GM20000 (cell line): ENCODE measurements around the gene CAPS.

Experiments used
- DNase-seq: peaks from one replicate; pipeline ENCODE4 v3.0.0; 2012; ENCODE audit warnings: low spot score
- CTCF ChIP-seq: IDR thresholded peaks from 2 replicates; pipeline ENCODE4 v1.5.1; 2012; ENCODE audit warnings: mild to moderate bottlenecking, control low read depth; ENCODE audit errors: extremely low read depth, missing control alignments

The CAPS gene

GRCh38 chr19:5916181-5916708, 2.2 kb downstream of the CAPS start:
- DNase-seq = no peak
- TF ChIP-seq CTCF = no peak

GRCh38 chr19:5917431-5918107, 3.5 kb downstream of the CAPS start:
- no peak for TF ChIP-seq CTCF
- no peak for DNase-seq

- TF ChIP-seq CTCF = no peak
- DNase-seq = no peak
Observed at GRCh38 chr19:5918463-5919079, 4.5 kb downstream of the CAPS start.

- no peak for DNase-seq
- TF ChIP-seq CTCF = no peak
Observed at GRCh38 chr19:5921516-5922160, 7.6 kb downstream of the CAPS start.

- TF ChIP-seq CTCF = no peak
- no peak for DNase-seq
Observed at GRCh38 chr19:5922161-5922545, 8.1 kb downstream of the CAPS start.

GRCh38 chr19:5923356-5923755, 9.3 kb downstream of the CAPS start:
- DNase-seq = no peak
- TF ChIP-seq CTCF = no peak

- TF ChIP-seq CTCF = no peak
- DNase-seq = no peak
Observed at GRCh38 chr19:5925830-5926427, 11.9 kb downstream of the CAPS start.
